Endothelial cell of umbilical vein (primary cell): ENCODE results near the gene RND3. TPM values are rescaled to one million over a fixed set of nuclear protein-coding genes. Genes with fewer than 3 reads are reported as not detected.

Experiments
- BruUV-seq: library from RNA; stranded (reverse); fragments of 400-500 nt; replicated peaks from 2 replicates; lab custom pipeline; 2021; lab: Mats Ljungman, UMichigan
- CTCF ChIA-PET: fragments of 300-600, 350-600 bp; sonication (Branson Sonifier 250); formaldehyde crosslinking; loops from one replicate; lab custom pipeline; 2021; ENCODE audit warnings: antibody characterized with exemption, inconsistent platforms; lab: Charles Lee
- POLR2A ChIA-PET: fragments of 300-600, 350-600 bp; sonication (Branson Sonifier 250); formaldehyde crosslinking; loops from one replicate; lab custom pipeline; 2021; ENCODE audit warnings: antibody characterized with exemption, inconsistent platforms; lab: Charles Lee
- DNase-seq: peaks from one replicate; pipeline ENCODE4 v3.0.0-alpha.2; 2011; ENCODE audit warnings: low read depth, low spot score
- FAIRE-seq: peaks from 2 replicates; lab custom pipeline; 2011; peaks lifted over from hg19 to GRCh38; lab: Jason Lieb, UNC
- H2AFZ ChIP-seq: 2 replicates; pipeline ENCODE4 v1.6.0; 2012; ENCODE audit warnings: low read depth, low read length, control low read depth, inconsistent platforms
- H3K27ac ChIP-seq: 2 replicates; pipeline ENCODE4 v1.5.1; 2011; ENCODE audit warnings: low read depth, mild to moderate bottlenecking, control low read depth, low read length, moderate library complexity; ENCODE audit not compliant: insufficient read depth
- H3K27me3 ChIP-seq, 2 experiments: 2 replicates each; pipeline versions ENCODE4 v1.6.0 to v1.6.1; 2011; ENCODE audit warnings: low read length in 2 of 2, mixed read lengths in 1 of 2; ENCODE audit not compliant: control insufficient read depth in 2 of 2, insufficient read depth in 2 of 2
- H3K36me3 ChIP-seq, 2 experiments: 2 replicates in 1 of 2; 3 replicates in 1 of 2; pipeline ENCODE4 v1.5.1; 2011; ENCODE audit warnings: low read length in 2 of 2, mild to moderate bottlenecking in 1 of 2, moderate library complexity in 1 of 2; ENCODE audit not compliant: control insufficient read depth in 2 of 2, insufficient read depth in 2 of 2; ENCODE audit errors: extremely low read depth in 1 of 2
- H3K4me1 ChIP-seq: 3 replicates; pipeline ENCODE4 v1.5.1; 2011; ENCODE audit warnings: mild to moderate bottlenecking, low read length; ENCODE audit not compliant: control insufficient read depth, insufficient read depth; ENCODE audit errors: extremely low read depth
- H3K4me2 ChIP-seq: 2 replicates; pipeline ENCODE4 v1.6.1; 2011; ENCODE audit warnings: low read length, control low read depth, mixed read lengths; ENCODE audit not compliant: insufficient read depth
- H3K4me3 ChIP-seq, 3 experiments: fragments of 200-600 bp in 1 of 3; sonication (generic), shearing (Covaris generic) in 1 of 3; replicated peaks in 1 of 3; 2 replicates each; pipeline ENCODE4 v1.5.1; 2011 to 2016; ENCODE audit warnings: control low read depth in 3 of 3, low read length in 3 of 3, mild to moderate bottlenecking in 2 of 3, inconsistent platforms in 1 of 3, low read depth in 1 of 3, moderate library complexity in 1 of 3; ENCODE audit not compliant: insufficient read depth in 1 of 3
- H3K79me2 ChIP-seq: 2 replicates; pipeline ENCODE4 v1.6.0; 2012; ENCODE audit warnings: low read length, inconsistent platforms; ENCODE audit not compliant: control insufficient read depth, insufficient read depth
- H3K9ac ChIP-seq: replicated peaks from 2 replicates; pipeline ENCODE3; 2011; ENCODE audit warnings: low read length, control low read depth; ENCODE audit not compliant: insufficient read depth; ENCODE audit errors: extremely low read depth
- H3K9me1 ChIP-seq: replicated peaks from 3 replicates; pipeline ENCODE4 v1.6.0; 2011; ENCODE audit warnings: mild to moderate bottlenecking, low read length; ENCODE audit not compliant: control insufficient read depth, insufficient read depth; ENCODE audit errors: extremely low read depth
- H3K9me3 ChIP-seq: replicated peaks from 2 replicates; pipeline ENCODE4 v1.5.1; 2012; ENCODE audit warnings: low read length, inconsistent platforms; ENCODE audit not compliant: control insufficient read depth, insufficient read depth
- H4K20me1 ChIP-seq: replicated peaks from 2 replicates; pipeline ENCODE3; 2011; ENCODE audit warnings: mild to moderate bottlenecking, low read length; ENCODE audit not compliant: control insufficient read depth, insufficient read depth; ENCODE audit errors: extremely low read depth
- CTCF ChIP-seq, 2 donors: IDR thresholded peaks; 1 replicate in 1 of 2; 2 replicates in 1 of 2; pipeline ENCODE4 v1.5.1; 2011; ENCODE audit warnings: low read length in 2 of 2, mild to moderate bottlenecking in 2 of 2, moderate library complexity in 2 of 2, control low read depth in 1 of 2, inconsistent platforms in 1 of 2, low read depth in 1 of 2; ENCODE audit not compliant: insufficient read depth in 1 of 2; ENCODE audit errors: extremely low read depth in 1 of 2
- EZH2 ChIP-seq: IDR thresholded peaks from 2 replicates; pipeline ENCODE4 v1.6.1; 2012; ENCODE audit warnings: borderline replicate concordance, low read depth, mild to moderate bottlenecking, moderate library complexity, low read length, inconsistent platforms; ENCODE audit not compliant: severe bottlenecking
- FOS ChIP-seq: IDR thresholded peaks from 2 replicates; pipeline ENCODE4 v1.6.1; 2011; ENCODE audit warnings: mild to moderate bottlenecking, low read length, moderate library complexity, borderline replicate concordance; ENCODE audit not compliant: insufficient read depth
- GATA2 ChIP-seq: IDR thresholded peaks from 2 replicates; pipeline ENCODE4 v1.7.0; 2011; ENCODE audit warnings: low read depth, mild to moderate bottlenecking, moderate library complexity, mixed read lengths, low read length; ENCODE audit not compliant: insufficient read length, insufficient read depth
- JUN ChIP-seq: IDR thresholded peaks from 2 replicates; pipeline ENCODE4 v1.6.1; 2011; ENCODE audit warnings: borderline replicate concordance, low read depth; ENCODE audit not compliant: insufficient read length, insufficient read depth
- MAX ChIP-seq: IDR thresholded peaks from 2 replicates; pipeline ENCODE4 v1.6.1; 2011; ENCODE audit not compliant: insufficient read depth, insufficient read length
- MYC ChIP-seq: IDR thresholded peaks from one replicate; pipeline ENCODE4 v1.6.1; 2011; ENCODE audit warnings: mild to moderate bottlenecking, low read depth, low read length
- POLR2A ChIP-seq: IDR thresholded peaks from 2 replicates; pipeline ENCODE4 v1.6.1; 2012; ENCODE audit warnings: low read depth, mild to moderate bottlenecking, control low read depth, low read length
- POLR2AphosphoS5 ChIP-seq: IDR thresholded peaks from 2 replicates; pipeline ENCODE4 v1.6.1; 2012; ENCODE audit warnings: low read depth, mild to moderate bottlenecking, control low read depth, low read length, moderate library complexity; ENCODE audit not compliant: insufficient read depth
- dilution Hi-C: fragments of 300-500 bp; cut with MboI; formaldehyde crosslinking; loops from one replicate; pipeline ENCODE4 v1.15.0; 2019; ENCODE audit warnings: low sequenced_read_pairs; ENCODE audit not compliant: extremely low pct_ligation_motif_present
- intact Hi-C: fragments of 100-400 bp; cut with micrococcal nuclease; formaldehyde crosslinking; loops from one replicate; pipeline ENCODE4 v1.10.0; 2022
- polyA plus RNA-seq, 4 experiments: library from polyadenylated mRNA; depleted of rRNA in 3 of 4; stranded (reverse) in 3 of 4; unstranded in 1 of 4; fragments of >200 nt; gene quantifications; 2 replicates each; pipeline versions ENCODE4 v1.2.1 to v1.2.3, GENCODE V29; 2011 to 2012; ENCODE audit warnings: missing spikeins in 1 of 4
- total RNA-seq: library from RNA; stranded (reverse); gene quantifications from 2 replicates; pipeline ENCODE4 v1.2.3, GENCODE V29; 2021

Gene RND3
- total and polyA plus RNA-seq, 2 donors (not counting 3 experiments of a cell fraction or from before 2014, with no cell fraction given) = 53.3 to 158 TPM

- H3K4me1 ChIP-seq = no peaks in the 10 kb centered on the region
- no peak overlapping the region for H2AFZ ChIP-seq
- ChIA-PET CTCF (interaction anchor here (0.9 to 1.1 kb wide), 2 partner anchors 58 to 932 kb away, joined by 3 to 4 read pairs; no protein-coding TSS in a partner anchor), POLR2A (no interaction called here)
- dilution Hi-C loops = no loop called here
- H3K9me1 ChIP-seq = no peaks in the 10 kb centered on the region
- no peak for TF ChIP-seq GATA2
- peak; percentile 41 for TF ChIP-seq JUN
- H3K27ac ChIP-seq = no peak overlapping the region
- no peak overlapping the region for H3K4me3 ChIP-seq
- H3K4me2 ChIP-seq = no peak overlapping the region
- no peaks in the 10 kb centered on the region for H3K27me3 ChIP-seq
- H3K9me3 ChIP-seq = no peaks in the 10 kb centered on the region
- no peak overlapping the region for H3K9ac ChIP-seq
- H4K20me1 ChIP-seq = no peaks in the 10 kb centered on the region
- peak; percentile 75 for DNase-seq
- no peaks in the 10 kb centered on the region for H3K79me2 ChIP-seq
- no peaks in the 10 kb centered on the region for H3K36me3 ChIP-seq
- peak; percentile 15 for FAIRE-seq
- intact Hi-C loops = no loop called here
- BruUV-seq = no TSS peak
These were observed 39.4 kb upstream of the RND3 start for GRCh38 chr2:150526827-150527226.

GRCh38 chr2:150526006-150526405 lies 38.5 kb upstream of the RND3 start:
- Histone ChIP-seq H4K20me1 (no peaks in the 10 kb centered on the region), H3K4me1 (no peaks in the 10 kb centered on the region), H3K9ac (no peak overlapping the region), H3K27ac (no peak overlapping the region), H3K36me3 (no peaks in the 10 kb centered on the region), H3K4me3 (no peak overlapping the region), H3K9me1 (no peaks in the 10 kb centered on the region), H3K27me3 (no peaks in the 10 kb centered on the region), H3K9me3 (no peaks in the 10 kb centered on the region), H3K79me2 (no peaks in the 10 kb centered on the region), H3K4me2 (no peak overlapping the region), H2AFZ (no peak overlapping the region)
- DNase-seq (no peak), FAIRE-seq (no peak)
- POLR2A ChIA-PET = no interaction called here
- dilution Hi-C loops = no loop called here
- CTCF ChIA-PET = interaction anchor here (1.1 kb wide), 1 partner anchor 931 kb away, joined by 4 read pairs; no protein-coding TSS in a partner anchor
- TF ChIP-seq MYC (no peak), MAX (no peak), POLR2AphosphoS5 (no peak), POLR2A (no peak), FOS (no peak), EZH2 (no peak), JUN (no peak), CTCF (IDR thresholded peaks at IDR 0.05; ENCODE audit: extremely low read depth in 1 of 2, insufficient read depth in 1 of 2, low read depth in 1 of 2, low read length in 2 of 2) (no peak), GATA2 (no peak)
- no TSS peak for BruUV-seq
- intact Hi-C loops = no loop called here
